GM10248 (cell line): ENCODE measurements around the gene AP1S1.

Source experiments
- CTCF ChIA-PET: fragments of 300-600 bp; sonication (Branson Sonifier 250); formaldehyde crosslinking; extraction: SDS; loops from one replicate; lab custom pipeline; 2021; ENCODE audit warnings: antibody characterized with exemption; lab: Yijun Ruan, JAX
- POLR2A ChIA-PET: fragments of 350-650 bp; sonication (Branson Sonifier 250); formaldehyde crosslinking; extraction: SDS; loops from one replicate; lab custom pipeline; 2020; ENCODE audit warnings: antibody characterized with exemption; lab: Yijun Ruan, JAX
- DNase-seq: peaks from one replicate; pipeline ENCODE4 v3.0.0; 2012; ENCODE audit errors: extremely low spot score
- TF ChIP-seq, protein P1 (sequence below): IDR thresholded peaks from 2 replicates; pipeline ENCODE4 v1.5.1; 2012; ENCODE audit warnings: mild to moderate bottlenecking, low read depth; ENCODE audit errors: extremely low read depth, missing control alignments, control extremely low read depth

AP1S1 gene

GRCh38 chr7:101208794-101209193 lies 54.5 kb downstream of the AP1S1 start:
- CTCF ChIA-PET: interaction anchor here (1.1 kb wide), 1 partner anchor 16 kb away, joined by 4 read pairs; no protein-coding TSS in a partner anchor
- POLR2A ChIA-PET: no interaction called here
- TF ChIP-seq, protein P1, sequence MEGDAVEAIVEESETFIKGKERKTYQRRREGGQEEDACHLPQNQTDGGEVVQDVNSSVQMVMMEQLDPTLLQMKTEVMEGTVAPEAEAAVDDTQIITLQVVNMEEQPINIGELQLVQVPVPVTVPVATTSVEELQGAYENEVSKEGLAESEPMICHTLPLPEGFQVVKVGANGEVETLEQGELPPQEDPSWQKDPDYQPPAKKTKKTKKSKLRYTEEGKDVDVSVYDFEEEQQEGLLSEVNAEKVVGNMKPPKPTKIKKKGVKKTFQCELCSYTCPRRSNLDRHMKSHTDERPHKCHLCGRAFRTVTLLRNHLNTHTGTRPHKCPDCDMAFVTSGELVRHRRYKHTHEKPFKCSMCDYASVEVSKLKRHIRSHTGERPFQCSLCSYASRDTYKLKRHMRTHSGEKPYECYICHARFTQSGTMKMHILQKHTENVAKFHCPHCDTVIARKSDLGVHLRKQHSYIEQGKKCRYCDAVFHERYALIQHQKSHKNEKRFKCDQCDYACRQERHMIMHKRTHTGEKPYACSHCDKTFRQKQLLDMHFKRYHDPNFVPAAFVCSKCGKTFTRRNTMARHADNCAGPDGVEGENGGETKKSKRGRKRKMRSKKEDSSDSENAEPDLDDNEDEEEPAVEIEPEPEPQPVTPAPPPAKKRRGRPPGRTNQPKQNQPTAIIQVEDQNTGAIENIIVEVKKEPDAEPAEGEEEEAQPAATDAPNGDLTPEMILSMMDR: no peak
- DNase-seq: no peak

GRCh38 chr7:101210143-101210542 lies 55.9 kb downstream of the AP1S1 start:
- TF ChIP-seq, protein P1: no peak
- POLR2A ChIA-PET: no interaction called here
- CTCF ChIA-PET: interaction anchor here (0.8 to 0.9 kb wide), 2 partner anchors 17 to 581 kb away, joined by 3 to 4 read pairs; no protein-coding TSS in a partner anchor
- DNase-seq: no peak
